GM12878 (cell line): ENCODE measurements around the gene FDXACB1. TPM values are rescaled to one million over a fixed set of nuclear protein-coding genes. Genes with fewer than 3 reads are reported as not detected.
A peak's percentile ranks its signal among the peaks of the same experiment; 100 is the strongest.

ENCODE experiments used
- ATAC-seq: fragments of 200-7000 bp; cut with Tn5 transposase; 3 replicates; pipeline ENCODE4 v1.9.1; 2020; ENCODE audit warnings: mild to moderate bottlenecking, moderate library complexity
- BruUV-seq: library from RNA; stranded (reverse); fragments of 400-500 nt; replicated peaks from 2 replicates; lab custom pipeline; 2021; lab: Mats Ljungman, UMichigan
- CTCF ChIA-PET: fragments of 300-600 bp; sonication (Branson Sonifier 250); formaldehyde crosslinking; extraction: SDS; loops from one replicate; lab custom pipeline; 2021; ENCODE audit warnings: inconsistent platforms; lab: Yijun Ruan, JAX
- POLR2A ChIA-PET: fragments of 350-600 bp; formaldehyde crosslinking; extraction: SDS; loops from one replicate; lab custom pipeline; 2021; ENCODE audit warnings: inconsistent platforms; lab: Charles Lee
- RAD21 ChIA-PET: fragments of 300-600 bp; sonication (Branson Sonifier 250); formaldehyde crosslinking; loops from one replicate; lab custom pipeline; 2023; ENCODE audit warnings: antibody characterized with exemption; ENCODE audit not compliant: unreplicated experiment; lab: Charles Lee
- SMC1A ChIA-PET: fragments of 300-600 bp; sonication (Branson Sonifier 250); formaldehyde crosslinking; loops from one replicate; lab custom pipeline; 2023; ENCODE audit not compliant: unreplicated experiment, uncharacterized antibody; lab: Charles Lee
- DNase-seq: peaks from one replicate; pipeline ENCODE4 v3.0.0-alpha.2; 2011; ENCODE audit warnings: low read depth, low spot score
- FAIRE-seq: peaks from 3 replicates; lab custom pipeline; 2011; peaks lifted over from hg19 to GRCh38; lab: Jason Lieb, UNC
- H2AFZ ChIP-seq: 2 replicates; pipeline ENCODE4 v1.6.0; 2011; ENCODE audit warnings: low read depth, low read length, control low read depth; ENCODE audit not compliant: control insufficient read depth
- H3K27ac ChIP-seq: 2 replicates; pipeline ENCODE4 v1.5.1; 2011; ENCODE audit warnings: control low read depth; ENCODE audit not compliant: control insufficient read depth, insufficient read depth
- H3K27me3 ChIP-seq, 2 experiments: replicated peaks in 1 of 2; 2 replicates each; pipeline versions ENCODE4 v1.6.0 to v1.6.1; 2011; ENCODE audit warnings: low read length in 1 of 2; ENCODE audit not compliant: control insufficient read depth in 2 of 2, insufficient read depth in 2 of 2
- H3K36me3 ChIP-seq, 2 experiments: 2 replicates each; pipeline ENCODE4 v1.5.1; 2011; ENCODE audit warnings: low read length in 1 of 2; ENCODE audit not compliant: control insufficient read depth in 2 of 2, insufficient read depth in 2 of 2
- H3K4me1 ChIP-seq: 2 replicates; pipeline ENCODE4 v1.6.1; 2011; ENCODE audit warnings: mild to moderate bottlenecking, low read length, moderate library complexity, mixed read lengths; ENCODE audit not compliant: control insufficient read depth, insufficient read depth
- H3K4me2 ChIP-seq: 2 replicates; pipeline ENCODE4 v1.6.0; 2011; ENCODE audit warnings: control low read depth; ENCODE audit not compliant: control insufficient read depth, insufficient read depth
- H3K4me3 ChIP-seq: fragments of 200-600 bp; sonication (generic); 2 replicates; pipeline ENCODE4 v1.5.1; 2016
- H3K79me2 ChIP-seq: 2 replicates; pipeline ENCODE4 v1.6.0; 2011; ENCODE audit warnings: low read length; ENCODE audit not compliant: control insufficient read depth, insufficient read depth
- H3K9ac ChIP-seq: 2 replicates; pipeline ENCODE4 v1.8.0; 2011; ENCODE audit warnings: low read length, control low read depth, mixed read lengths; ENCODE audit not compliant: control insufficient read depth, insufficient read depth
- H3K9me3 ChIP-seq: replicated peaks from 3 replicates; pipeline ENCODE4 v1.5.1; 2011; ENCODE audit warnings: mild to moderate bottlenecking, low read length; ENCODE audit not compliant: control insufficient read depth, insufficient read depth
- H4K20me1 ChIP-seq: 2 replicates; pipeline ENCODE4 v1.6.0; 2011; ENCODE audit not compliant: control insufficient read depth, insufficient read depth
- CEBPZ ChIP-seq: fragments of 150-350 bp; IDR thresholded peaks from 2 replicates; pipeline ENCODE4 v1.6.1; 2016; ENCODE audit warnings: low read depth, low read length
- IRF3 ChIP-seq: fragments of 450-650 bp; IDR thresholded peaks from 2 replicates; pipeline ENCODE4 v1.6.1; 2014; ENCODE audit warnings: mild to moderate bottlenecking
- MTA2 ChIP-seq: fragments of 450-650 bp; IDR thresholded peaks from 2 replicates; pipeline ENCODE4 v1.6.1; 2016; ENCODE audit warnings: low read depth, mild to moderate bottlenecking, moderate library complexity
- PML ChIP-seq: IDR thresholded peaks from 2 replicates; pipeline ENCODE4 v1.6.1; 2012; ENCODE audit warnings: low read length, inconsistent platforms
- TARDBP ChIP-seq: IDR thresholded peaks from 2 replicates; pipeline ENCODE4 v1.6.1; 2016; ENCODE audit warnings: borderline replicate concordance
- ZBTB4 ChIP-seq: fragments of 450-650 bp; formaldehyde crosslinking; IDR thresholded peaks from 2 replicates; pipeline ENCODE4 v1.4.0; 2022; ENCODE audit warnings: mild to moderate bottlenecking, moderate library complexity
- WGBS: methylation state at CpG from one replicate; pipeline ENCODE4 v1.1.6; 2016; ENCODE audit warnings: low lambda C conversion rate; ENCODE audit not compliant: insufficient replicate concordance, insufficient coverage; ENCODE audit errors: missing lambda C conversion rate; 5-methylcytosine and 5-hydroxymethylcytosine counted together
- in situ Hi-C: fragments of 300-500 bp; cut with MboI; formaldehyde crosslinking; loops from 9 replicates; pipeline ENCODE4 v1.14.3; 2018; ENCODE audit warnings: mixed read lengths
- intact Hi-C: fragments of 100-400 bp; cut with micrococcal nuclease; formaldehyde crosslinking; loops from one replicate; pipeline ENCODE4 v1.14.2; 2022; ENCODE audit not compliant: unreplicated experiment
- polyA plus RNA-seq, 11 experiments: library from polyadenylated mRNA; depleted of rRNA in 4 of 11; unstranded in 6 of 11; stranded (reverse) in 5 of 11; fragments of >200 nt; fragmentation: Nextera tagmentation in 4 of 11; fragmentation: Illumina TruSeq in 1 of 11; extraction: Ambion mirVana in 4 of 11; extraction: Trizol in 1 of 11; gene quantifications; 1 replicate in 1 of 11; 2 replicates in 10 of 11; pipeline versions ENCODE4 v1.2.1 to v1.2.3, GENCODE V29; 2011 to 2016; ENCODE audit warnings: inconsistent platforms in 2 of 11, missing spikeins in 2 of 11, low read depth in 1 of 11
- total RNA-seq, 4 experiments: library from RNA; depleted of rRNA in 3 of 4; stranded (reverse); fragments of >200 nt in 3 of 4; fragmentation: Illumina TruSeq in 1 of 4; extraction: Trizol in 1 of 4; gene quantifications; 2 replicates each; pipeline versions ENCODE4 v1.2.1 to v1.2.3, GENCODE V29; 2013 to 2021

Gene FDXACB1
- total and polyA plus RNA-seq, 10 of the 15 experiments (the other 5 are each of a cell fraction or from before 2014, with no cell fraction given) = 7.4 to 13.3 (median 9.7) TPM

GRCh38 chr11:111840143-111840542 lies 38.8 kb downstream of the FDXACB1 start:
- Histone ChIP-seq H2AFZ (no peak overlapping the region), H3K27me3 (no peaks in the 10 kb centered on the region), H3K9ac (no peak overlapping the region), H3K9me3 (no peaks in the 10 kb centered on the region), H4K20me1 (no peaks in the 10 kb centered on the region), H3K4me1 (peaks cover 6% of the 10 kb centered on the region; the same call in 1 of the 2 replicates), H3K79me2 (no peaks in the 10 kb centered on the region), H3K4me3 (no peak overlapping the region), H3K4me2 (no peak overlapping the region), H3K36me3 (peaks cover 0 to 21% of the 10 kb centered on the region in 2 experiments; a peak in 2 of 4 replicates), H3K27ac (no peak overlapping the region)
- SMC1A ChIA-PET = interaction anchor here (0.9 to 7.1 kb wide), 10 partner anchors 11 to 1576 kb away, joined by 3 to 72 read pairs (median 4); partner anchors contain the start of gene PPP2R1B
- DNase-seq (no peak), FAIRE-seq (no peak), ATAC-seq (no peak)
- WGBS = 88% methylated on average over 1 of the region's 1 CpG
- in situ Hi-C loops = loop anchor here (5.0 kb wide), 1 partner anchor 238 kb away; the partner anchor contains the start of gene SIK2
- RAD21 ChIA-PET = interaction anchor here (0.7 to 3.3 kb wide), 8 partner anchors 11 to 385 kb away, joined by 3 to 30 read pairs (median 4); partner anchors contain the start of gene PPP2R1B
- POLR2A ChIA-PET = interaction anchor here (0.9 kb wide), 1 partner anchor 9 kb away, joined by 3 read pairs; no protein-coding TSS in a partner anchor
- TF ChIP-seq TARDBP = no peak
- no peak for TF ChIP-seq IRF3
- TF ChIP-seq MTA2 = peak; percentile 7; the same call in 1 of the 2 replicates
- intact Hi-C loops = loop anchor here (10.0 kb wide), 1 partner anchor 385 kb away; no protein-coding TSS in a partner anchor
- CTCF ChIA-PET = interaction anchor here (0.7 to 9.2 kb wide), 9 partner anchors 17 to 273 kb away, joined by 3 to 88 read pairs (median 12); partner anchors contain the start of gene PPP2R1B
- BruUV-seq = no TSS peak

- POLR2A ChIA-PET = interaction anchor here (0.7 to 1.2 kb wide), 2 partner anchors 9 to 70 kb away, joined by 3 to 5 read pairs; no protein-coding TSS in a partner anchor
- Histone ChIP-seq H3K27ac (no peak overlapping the region), H3K36me3 (peaks cover 0 to 24% of the 10 kb centered on the region in 2 experiments; a peak in 3 of 4 replicates), H3K9me3 (no peaks in the 10 kb centered on the region), H3K4me1 (peaks cover 6% of the 10 kb centered on the region; the same call in 1 of the 2 replicates), H4K20me1 (no peaks in the 10 kb centered on the region), H3K9ac (no peak overlapping the region), H3K27me3 (no peaks in the 10 kb centered on the region), H3K4me3 (no peak overlapping the region), H2AFZ (no peak overlapping the region), H3K79me2 (no peaks in the 10 kb centered on the region), H3K4me2 (no peak overlapping the region)
- CTCF ChIA-PET = interaction anchor here (0.8 to 9.2 kb wide), 3 partner anchors 61 to 250 kb away, joined by 3 to 88 read pairs (median 6); no protein-coding TSS in a partner anchor
- over 99% methylated on average over 5 of the region's 5 CpGs for WGBS
- intact Hi-C loops = no loop called here
- RAD21 ChIA-PET = interaction anchor here (0.8 to 5.0 kb wide), 4 partner anchors 61 to 252 kb away, joined by 3 to 38 read pairs (median 3); no protein-coding TSS in a partner anchor
- SMC1A ChIA-PET = interaction anchor here (1.6 to 1.9 kb wide), 3 partner anchors 8 to 251 kb away, joined by 4 read pairs; no protein-coding TSS in a partner anchor
- FAIRE-seq (no peak), DNase-seq (no peak), ATAC-seq (no peak)
- BruUV-seq = no TSS peak
- TF ChIP-seq PML = no peak
- TF ChIP-seq ZBTB4 (CRISPR knock-in tag) = no peak
- no peak for TF ChIP-seq CEBPZ
- in situ Hi-C loops = no loop called here
Observed at GRCh38 chr11:111838054-111838453, 40.9 kb downstream of the FDXACB1 start.
